GF-D8 (cell line): ENCODE data around the gene GMFB.

ENCODE experiments used
- DNase-seq: peaks from one replicate; lab custom pipeline; 2025; lab: John Stamatoyannopoulos, UW

Gene GMFB

GRCh38 chr14:54490445-54491175, 1.8 kb upstream of the GMFB start:
- peak; percentile 43 for DNase-seq

GRCh38 chr14:54489731-54490444, 1.1 kb upstream of the GMFB start:
- no peak for DNase-seq

- no peak for DNase-seq
These were observed 521 bp upstream of the GMFB start for GRCh38 chr14:54489318-54489683.

DNA sequence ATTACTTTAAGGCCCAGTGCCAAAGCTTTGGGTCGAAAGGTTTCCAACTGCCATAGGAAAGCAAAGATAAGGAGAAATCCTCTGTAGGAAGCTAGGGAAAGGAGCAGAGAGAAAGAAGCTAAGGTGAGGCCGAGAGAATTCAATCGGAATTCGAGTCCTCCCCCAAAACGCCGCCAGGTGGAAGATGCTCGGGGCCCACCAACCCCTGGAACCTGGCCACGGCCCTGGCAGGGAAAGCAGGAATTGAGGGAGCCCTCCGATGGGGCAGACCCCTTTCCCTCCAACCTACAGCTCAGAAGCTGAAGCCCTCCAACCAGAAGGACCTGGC, 498 bp downstream of the GMFB start:
- no peak for DNase-seq

DNA sequence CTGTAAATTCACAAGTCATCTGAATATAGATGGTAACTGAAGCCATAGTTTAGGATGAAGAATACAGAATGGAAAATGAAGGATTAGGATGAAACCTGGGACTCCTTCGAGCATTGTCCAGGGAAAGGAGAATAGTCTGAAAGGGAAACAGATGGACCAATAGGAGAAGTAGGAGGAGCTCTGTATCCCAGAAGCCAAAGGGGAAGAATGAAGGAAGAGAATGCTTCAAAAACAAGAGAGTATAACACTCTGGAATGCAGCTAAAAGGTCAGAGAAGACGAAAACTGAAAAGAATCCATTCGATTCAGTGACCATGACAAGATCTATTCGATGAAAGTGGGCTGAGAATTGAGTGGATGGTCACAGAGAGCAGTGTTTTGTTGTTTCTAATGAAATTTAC, 1.0 kb downstream of the GMFB start:
- DNase-seq = no peak

DNA sequence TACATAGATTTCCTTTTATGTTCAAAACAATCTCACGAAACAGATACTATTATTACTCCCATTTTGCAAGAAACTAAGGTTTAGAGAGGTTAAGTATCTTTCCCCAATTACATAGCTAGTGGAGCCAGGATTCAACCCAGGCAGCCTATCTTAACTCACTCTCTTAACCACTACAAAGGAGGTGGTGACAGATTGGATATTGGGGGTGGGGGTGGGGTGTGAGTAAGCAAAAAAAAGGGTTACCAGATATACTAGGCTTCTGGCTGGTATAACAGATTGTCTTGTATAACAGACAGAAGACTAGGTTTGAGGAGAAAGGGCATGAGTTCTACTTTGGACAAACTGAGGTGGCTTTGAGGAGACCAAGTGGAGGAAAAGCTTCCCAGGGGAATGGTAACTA, 2.1 kb downstream of the GMFB start:
- no peak for DNase-seq

GRCh38 chr14:54483846-54484245, 4.9 kb downstream of the GMFB start:
- DNase-seq = no peak

DNA sequence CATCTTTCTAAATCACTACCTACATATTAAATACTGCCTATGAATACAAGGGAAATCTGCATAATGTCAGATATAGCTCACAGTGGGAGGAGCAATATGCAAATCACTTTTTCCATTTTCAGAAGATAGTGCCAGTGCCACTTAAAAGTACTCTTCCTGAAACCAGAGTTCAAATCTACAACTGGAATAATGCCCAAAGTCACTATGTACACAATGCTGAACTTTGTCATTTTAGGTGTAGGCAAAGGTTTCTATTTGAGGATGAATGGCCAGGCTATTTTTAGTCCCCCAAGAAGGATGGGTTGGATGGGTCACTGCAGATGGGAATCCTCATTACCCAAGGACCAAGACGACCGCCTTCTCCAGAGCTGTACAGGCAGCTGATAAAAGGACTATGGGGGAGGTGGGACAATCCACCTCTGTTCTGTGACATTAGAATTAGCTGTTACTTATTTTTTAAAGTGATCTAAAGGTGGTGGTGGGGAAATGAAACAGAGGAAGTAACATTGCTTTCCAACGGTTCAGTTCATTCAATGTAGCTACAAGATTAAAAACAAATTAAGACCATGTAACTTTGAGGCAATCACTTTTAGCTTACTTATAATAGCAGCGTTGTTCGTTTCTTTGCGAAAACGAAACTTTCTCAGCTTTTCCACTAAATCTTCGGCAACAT, 5.6 kb downstream of the GMFB start:
- no peak for DNase-seq

DNA sequence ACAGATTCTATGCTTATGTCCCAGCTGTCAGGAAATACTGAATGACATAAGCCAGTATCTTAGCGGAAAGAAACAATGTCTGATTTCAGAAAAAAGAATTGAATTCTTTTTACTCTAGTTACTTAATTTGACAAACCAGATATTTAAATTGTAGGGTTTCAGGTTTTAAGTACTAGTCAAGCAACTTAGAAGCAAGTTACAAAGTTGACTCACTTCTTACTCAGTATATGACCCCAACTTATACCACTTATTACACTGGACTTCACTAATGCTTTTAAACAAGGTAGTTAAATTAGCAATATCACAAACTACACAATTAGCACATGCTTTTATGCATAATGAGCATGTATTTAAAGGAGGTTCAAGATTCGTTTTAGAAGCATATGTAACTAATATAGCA, 7.1 kb downstream of the GMFB start:
- no peak for DNase-seq

GRCh38 chr14:54480830-54481562, 7.8 kb downstream of the GMFB start:
- DNase-seq = no peak

DNA sequence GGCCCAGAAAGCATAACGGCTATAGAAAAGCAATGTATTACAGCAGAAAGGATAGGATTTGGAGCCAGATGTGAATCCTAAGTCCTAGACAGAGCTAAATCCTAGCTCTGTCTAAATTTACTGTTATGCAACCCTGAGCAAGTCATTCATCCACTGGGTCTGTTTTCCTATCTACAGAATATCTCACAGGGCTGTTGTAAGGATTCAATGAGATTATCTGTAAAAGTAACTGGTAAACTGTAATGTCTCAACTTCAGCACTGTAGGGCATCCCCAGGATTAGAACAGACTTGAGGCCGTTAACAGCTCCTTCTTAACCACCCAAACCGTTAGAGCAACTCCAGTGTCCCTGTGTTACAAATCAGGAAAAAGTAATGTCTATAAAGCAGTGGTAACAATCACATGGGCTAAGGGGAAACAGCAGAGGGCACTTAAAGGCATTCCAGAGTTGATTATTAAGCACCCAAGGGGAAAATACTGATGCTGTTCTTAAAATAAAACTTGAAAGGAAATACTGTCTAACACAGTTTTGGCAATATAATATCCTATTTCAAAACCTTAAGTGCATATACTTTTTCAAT, 10.1 kb downstream of the GMFB start:
- no peak for DNase-seq

DNA sequence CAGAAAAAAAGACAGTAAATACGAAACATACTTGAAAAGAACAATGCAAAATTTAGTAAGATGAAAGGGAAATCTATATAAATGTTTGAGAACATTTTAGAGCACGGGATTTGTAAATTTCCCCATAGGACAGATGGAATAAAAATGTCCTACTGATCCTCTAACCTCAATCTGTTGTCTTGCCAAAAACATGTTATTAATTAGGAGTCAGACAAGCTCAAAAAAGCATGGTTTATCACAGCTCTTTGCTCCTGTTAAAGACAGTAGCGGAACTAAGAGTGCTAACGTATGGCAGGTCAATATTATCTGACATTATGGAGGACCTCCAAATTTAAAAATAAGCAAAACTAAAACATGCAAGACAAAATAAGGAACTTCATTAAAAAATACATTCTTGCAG, 12.9 kb downstream of the GMFB start:
- DNase-seq = no peak

DNA sequence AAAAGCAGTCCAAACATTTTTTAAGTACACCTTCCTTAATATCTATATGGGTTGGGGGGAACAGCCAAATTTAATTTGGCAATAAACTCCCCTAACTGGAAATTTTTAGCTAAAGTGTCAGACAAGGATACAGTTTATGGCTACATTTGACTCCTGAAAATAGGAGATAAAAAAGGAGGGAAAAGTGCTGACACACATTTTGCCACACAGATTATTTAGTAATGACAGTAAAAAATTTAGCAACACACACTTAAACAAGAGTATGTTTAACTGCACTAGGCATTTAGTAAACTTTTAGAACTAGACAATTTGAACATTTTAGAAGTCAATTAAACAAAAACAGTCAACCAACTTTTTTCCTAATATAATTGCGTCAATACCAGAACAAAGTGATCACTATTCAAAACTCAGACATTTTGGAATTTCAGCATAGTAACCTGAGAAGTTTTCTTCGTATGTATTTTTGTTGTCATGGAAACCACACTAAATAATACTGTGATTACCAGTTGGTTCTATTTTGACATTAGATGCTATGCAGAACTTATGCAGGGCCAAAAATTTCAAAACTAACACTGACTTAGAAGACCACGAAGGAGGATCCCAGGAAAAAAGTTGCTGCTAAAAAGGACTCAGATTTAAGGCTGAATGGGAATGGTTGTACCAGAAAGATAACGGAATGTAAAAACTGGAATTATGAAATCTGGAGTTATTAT, 13.4 kb downstream of the GMFB start:
- DNase-seq = no peak

- DNase-seq = no peak
These were observed 14.5 kb downstream of the GMFB start for GRCh38 chr14:54474232-54474793.

GRCh38 chr14:54472315-54472714, 16.5 kb downstream of the GMFB start:
- DNase-seq = no peak

- DNase-seq = no peak
These were observed 17.1 kb downstream of the GMFB start for GRCh38 chr14:54471641-54472040.

DNA sequence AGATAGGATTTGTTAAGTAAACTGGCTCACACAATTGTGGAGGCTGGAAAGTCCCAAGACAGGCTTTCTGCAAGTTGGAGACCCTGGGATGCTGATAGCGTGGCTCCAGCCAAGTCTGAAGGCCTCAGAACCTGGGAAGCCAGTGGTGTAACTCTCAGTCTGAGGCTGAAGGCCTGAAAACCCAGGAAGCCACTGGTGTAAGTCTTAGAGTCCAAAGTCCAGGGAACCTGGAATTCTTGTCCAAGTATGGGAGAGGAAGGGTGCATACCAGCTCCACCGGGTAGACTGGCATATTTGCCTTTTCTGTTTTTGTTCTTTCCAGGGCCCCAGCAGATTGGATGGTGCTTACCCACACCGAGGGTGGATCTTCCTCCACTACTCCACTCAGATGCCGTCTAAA, 18.1 kb downstream of the GMFB start:
- no peak for DNase-seq

GRCh38 chr14:54467280-54467679, 21.5 kb downstream of the GMFB start:
- DNase-seq = no peak

DNA sequence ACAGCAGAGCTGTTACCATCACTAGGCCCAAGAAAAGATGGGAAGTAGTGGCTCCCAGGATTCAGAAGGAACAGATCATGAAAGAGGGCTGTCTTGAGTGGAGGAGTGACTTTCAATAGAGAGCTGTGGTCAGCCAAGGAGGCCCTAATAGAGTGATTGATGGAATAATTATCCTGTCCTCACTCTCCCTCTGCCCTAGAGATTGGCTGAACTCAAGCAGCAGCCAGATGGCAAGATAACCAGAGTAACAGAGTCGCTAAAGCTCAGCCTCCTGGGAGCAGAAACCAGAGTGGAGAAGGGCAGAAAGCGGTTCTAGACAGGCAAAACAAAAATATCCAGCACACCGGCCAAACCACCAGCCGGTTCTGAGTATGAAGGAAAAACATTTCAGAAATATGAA, 23.1 kb downstream of the GMFB start:
- no peak for DNase-seq

DNA sequence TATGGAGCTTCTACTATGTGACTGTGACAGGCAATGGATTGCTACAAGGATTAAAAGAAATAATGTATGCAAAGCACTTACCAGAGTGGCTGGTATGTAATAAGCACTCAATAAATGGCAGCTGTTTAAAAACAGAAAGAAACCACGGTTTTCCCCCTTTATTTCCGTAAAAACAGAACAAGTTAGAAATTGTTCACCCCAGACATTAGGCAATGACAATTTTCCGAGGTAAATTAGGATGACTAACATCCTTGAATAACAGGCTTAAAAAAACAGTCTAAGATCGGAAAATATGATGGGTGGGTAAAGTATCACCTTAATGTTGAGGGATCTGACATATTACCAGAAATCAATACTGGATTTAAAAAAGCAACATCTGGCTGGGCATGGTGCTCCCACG, 26.7 kb downstream of the GMFB start:
- no peak for DNase-seq

DNA sequence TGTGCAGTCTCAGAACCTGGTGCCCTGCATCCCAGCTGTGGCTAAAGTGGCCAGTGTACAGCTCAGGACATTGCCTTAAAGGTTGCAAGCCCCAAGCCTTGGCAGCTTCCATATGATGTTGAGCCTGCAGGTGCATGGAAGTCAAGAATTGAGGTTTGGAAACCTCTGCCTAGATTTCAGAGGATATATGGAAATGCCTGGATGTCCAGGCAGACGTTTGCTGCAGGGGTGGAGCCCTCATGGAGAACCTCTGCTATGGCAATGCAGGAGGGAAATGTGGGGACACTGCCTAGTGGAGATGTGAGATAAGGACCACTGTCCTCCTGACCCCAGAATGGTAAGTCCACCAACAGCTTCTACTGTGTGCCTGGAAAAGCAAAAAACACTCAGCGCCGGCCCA, 29.7 kb downstream of the GMFB start:
- DNase-seq = no peak
